Temporal lobe (tissue), 1 donor: ENCODE measurements around the gene RAB6C. TPM values are rescaled to one million over a fixed set of nuclear protein-coding genes. Genes with fewer than 3 reads are reported as not detected.

Experiments
- total RNA-seq: library from RNA; depleted of rRNA; stranded (reverse); fragments of >200 nt; gene quantifications from one replicate; pipeline ENCODE4 v1.2.3, GENCODE V29; 2014

RAB6C gene
- total RNA-seq, 1 donor from 2014 or later: 0.98 TPM

Other genes with a start within 250 kb of the RAB6C start
- not detected for gene POTEF, start 149.6 kb downstream of the RAB6C start, total RNA-seq
- gene CCDC74B, start 165.4 kb downstream of the RAB6C start, total RNA-seq: 4.7 TPM
- gene SMPD4, start 201.9 kb downstream of the RAB6C start, total RNA-seq: 16.5 TPM
- gene MZT2B, start 202.6 kb downstream of the RAB6C start, total RNA-seq: 93.4 TPM
- gene TUBA3E, start 218.8 kb downstream of the RAB6C start, total RNA-seq: not detected